GM19193 (cell line): ENCODE data around the gene IDH2.

Source experiments
- POLR2A ChIP-seq: IDR thresholded peaks from 4 replicates; pipeline ENCODE4 v1.6.1; 2011; ENCODE audit not compliant: insufficient read depth, insufficient read length; ENCODE audit errors: extremely low read depth

The IDH2 gene

GRCh38 chr15:90124507-90124906 lies 22.2 kb upstream of the IDH2 start:
- TF ChIP-seq POLR2A: no peak

GRCh38 chr15:90121086-90121485 lies 18.8 kb upstream of the IDH2 start:
- no peak for TF ChIP-seq POLR2A

- TF ChIP-seq POLR2A: no peak
Observed at GRCh38 chr15:90119367-90119766, 17.1 kb upstream of the IDH2 start.

- no peak for TF ChIP-seq POLR2A
Observed at GRCh38 chr15:90115783-90116182, 13.5 kb upstream of the IDH2 start.

- TF ChIP-seq POLR2A: no peak
Observed at GRCh38 chr15:90114451-90114901, 12.2 kb upstream of the IDH2 start.

- TF ChIP-seq POLR2A: no peak
Observed at GRCh38 chr15:90113166-90113565, 10.9 kb upstream of the IDH2 start.

GRCh38 chr15:90106522-90107117 lies 4.4 kb upstream of the IDH2 start:
- no peak for TF ChIP-seq POLR2A

- TF ChIP-seq POLR2A: no peak
Observed at GRCh38 chr15:90105521-90105920, 3.3 kb upstream of the IDH2 start.

- TF ChIP-seq POLR2A: no peak
Observed at GRCh38 chr15:90104551-90104950, 2.3 kb upstream of the IDH2 start.

- no peak for TF ChIP-seq POLR2A
Observed at GRCh38 chr15:90103701-90104329, 1.5 kb upstream of the IDH2 start.

GRCh38 chr15:90101130-90101968 lies 919 bp downstream of the IDH2 start:
- peak; percentile 3 for TF ChIP-seq POLR2A

GRCh38 chr15:90099868-90100831 lies 2.1 kb downstream of the IDH2 start:
- TF ChIP-seq POLR2A: no peak

- TF ChIP-seq POLR2A: peak; percentile 37
Observed at GRCh38 chr15:90099072-90099867, 3.0 kb downstream of the IDH2 start.

GRCh38 chr15:90097475-90097874 lies 4.8 kb downstream of the IDH2 start:
- no peak for TF ChIP-seq POLR2A
